K562 (cell line): ENCODE results near the gene WDR76. TPM values are rescaled to one million over a fixed set of nuclear protein-coding genes. Genes with fewer than 3 reads are reported as not detected.

Experiments
- BCOR ChIP-seq: fragments of 450-650 bp; IDR thresholded peaks from 2 replicates; pipeline ENCODE4 v1.6.1; 2016
- ELF1 ChIP-seq: fragments of 200-800 bp; sonication (Bioruptor generic); IDR thresholded peaks from 2 replicates; pipeline ENCODE4 v1.6.1; 2016; ENCODE audit warnings: missing genetic modification characterization, missing compliant biosample characterization
- FOXJ2 ChIP-seq: fragments of 200-800 bp; sonication (Bioruptor generic); IDR thresholded peaks from 2 replicates; pipeline ENCODE4 v1.6.1; 2016; ENCODE audit warnings: missing genetic modification characterization, missing compliant biosample characterization
- FOXP1 ChIP-seq: sonication (generic); formaldehyde crosslinking; IDR thresholded peaks from 2 replicates; pipeline ENCODE4 v1.8.0; 2022; ENCODE audit warnings: mild to moderate bottlenecking, missing genetic modification reagents
- KAT7 ChIP-seq: sonication (generic); formaldehyde crosslinking; IDR thresholded peaks from 2 replicates; pipeline ENCODE4 v1.8.0; 2022; ENCODE audit warnings: missing genetic modification reagents, mild to moderate bottlenecking, borderline replicate concordance
- LEF1 ChIP-seq: fragments of 450-650 bp; IDR thresholded peaks from 2 replicates; pipeline ENCODE4 v1.6.1; 2016; ENCODE audit warnings: mild to moderate bottlenecking
- NCOA6 ChIP-seq: fragments of 450-650 bp; IDR thresholded peaks from 2 replicates; pipeline ENCODE4 v1.6.1; 2017; ENCODE audit warnings: mild to moderate bottlenecking
- PHF20 ChIP-seq: fragments of 450-650 bp; IDR thresholded peaks from 2 replicates; pipeline ENCODE4 v1.6.1; 2018; ENCODE audit not compliant: partially characterized antibody
- POLR2B ChIP-seq: fragments of 450-650 bp; IDR thresholded peaks from 2 replicates; pipeline ENCODE4 v1.6.1; 2018; ENCODE audit warnings: low read depth; ENCODE audit not compliant: partially characterized antibody
- POU5F1 ChIP-seq: fragments of 150-350 bp; IDR thresholded peaks from 2 replicates; pipeline ENCODE4 v1.6.1; 2014; ENCODE audit warnings: borderline replicate concordance, low read length, low read depth, mild to moderate bottlenecking; ENCODE audit not compliant: partially characterized antibody
- SMAD4 ChIP-seq: fragments of 250-450 bp; sonication (Bioruptor Pico); conservative IDR thresholded peaks from 2 replicates; pipeline ENCODE4 v1.8.0; 2021; ENCODE audit warnings: inconsistent platforms, mild to moderate bottlenecking, moderate library complexity
- SREBF1 ChIP-seq: fragments of 150-350 bp; IDR thresholded peaks from 2 replicates; pipeline ENCODE4 v1.6.1; 2014; ENCODE audit warnings: antibody characterized with exemption, low read depth, low read length, borderline replicate concordance
- SREBF2 ChIP-seq: sonication (generic); formaldehyde crosslinking; IDR thresholded peaks from 2 replicates; pipeline ENCODE4 v1.4.0; 2020; ENCODE audit warnings: mild to moderate bottlenecking, missing genetic modification reagents
- ZNF778 ChIP-seq: fragments of 450-650 bp; formaldehyde crosslinking; IDR thresholded peaks from 2 replicates; pipeline ENCODE4 v1.4.0; 2020; ENCODE audit warnings: mild to moderate bottlenecking, moderate library complexity
- polyA plus RNA-seq, 8 experiments: library from polyadenylated mRNA; depleted of rRNA in 4 of 8; stranded (reverse) in 5 of 8; unstranded in 3 of 8; fragments of >200 nt; fragmentation: Nextera tagmentation in 2 of 8; fragmentation: Illumina TruSeq in 1 of 8; extraction: Ambion mirVana in 2 of 8; extraction: Trizol in 1 of 8; gene quantifications; 2 replicates each; pipeline versions ENCODE4 v1.2.1 to v1.2.3, GENCODE V29; 2011 to 2014; ENCODE audit warnings: inconsistent platforms in 1 of 8, missing spikeins in 1 of 8
- total RNA-seq, 7 experiments: library from RNA; depleted of rRNA in 6 of 7; stranded (reverse); fragments of >200 nt in 6 of 7; fragmentation: Illumina TruSeq in 2 of 7; extraction: Trizol in 2 of 7; gene quantifications; 2 replicates each; pipeline versions ENCODE4 v1.2.1 to v1.2.3, GENCODE V29; 2011 to 2021; ENCODE audit warnings: low replicate concordance in 1 of 7
- TF ChIP-seq, protein P1 (sequence below): sonication (generic); formaldehyde crosslinking; IDR thresholded peaks from 2 replicates; pipeline ENCODE4 v1.8.0; 2022; ENCODE audit warnings: mild to moderate bottlenecking, low read depth, missing genetic modification reagents
- TF ChIP-seq, protein P2 (sequence below): sonication (generic); formaldehyde crosslinking; IDR thresholded peaks from 2 replicates; pipeline ENCODE4 v1.8.1; 2023; ENCODE audit warnings: mild to moderate bottlenecking, missing genetic modification reagents
- TF ChIP-seq, protein P3 (sequence below): sonication (generic); formaldehyde crosslinking; IDR thresholded peaks from 2 replicates; pipeline ENCODE4 v1.8.1; 2023; ENCODE audit warnings: mild to moderate bottlenecking, missing genetic modification reagents
- TF ChIP-seq, protein P4 (sequence below), 3 experiments: fragments of 200-800 bp in 1 of 3; fragments of 250-450 bp in 1 of 3; fragments of 450-650 bp in 1 of 3; sonication (Bioruptor Pico) in 1 of 3; sonication (Bioruptor generic) in 1 of 3; formaldehyde crosslinking in 1 of 3; IDR thresholded peaks; 2 replicates each; pipeline versions ENCODE4 v1.6.1 to v1.8.0; 2016 to 2022; ENCODE audit warnings: mild to moderate bottlenecking in 2 of 3, missing genetic modification characterization in 2 of 3, missing compliant biosample characterization in 1 of 3, moderate library complexity in 1 of 3

Gene WDR76
- total and polyA plus RNA-seq, 9 of the 15 experiments (the other 6 are each of a cell fraction or from before 2014, with no cell fraction given), result 9.8 to 69.5 (median 44.4) TPM

DNA sequence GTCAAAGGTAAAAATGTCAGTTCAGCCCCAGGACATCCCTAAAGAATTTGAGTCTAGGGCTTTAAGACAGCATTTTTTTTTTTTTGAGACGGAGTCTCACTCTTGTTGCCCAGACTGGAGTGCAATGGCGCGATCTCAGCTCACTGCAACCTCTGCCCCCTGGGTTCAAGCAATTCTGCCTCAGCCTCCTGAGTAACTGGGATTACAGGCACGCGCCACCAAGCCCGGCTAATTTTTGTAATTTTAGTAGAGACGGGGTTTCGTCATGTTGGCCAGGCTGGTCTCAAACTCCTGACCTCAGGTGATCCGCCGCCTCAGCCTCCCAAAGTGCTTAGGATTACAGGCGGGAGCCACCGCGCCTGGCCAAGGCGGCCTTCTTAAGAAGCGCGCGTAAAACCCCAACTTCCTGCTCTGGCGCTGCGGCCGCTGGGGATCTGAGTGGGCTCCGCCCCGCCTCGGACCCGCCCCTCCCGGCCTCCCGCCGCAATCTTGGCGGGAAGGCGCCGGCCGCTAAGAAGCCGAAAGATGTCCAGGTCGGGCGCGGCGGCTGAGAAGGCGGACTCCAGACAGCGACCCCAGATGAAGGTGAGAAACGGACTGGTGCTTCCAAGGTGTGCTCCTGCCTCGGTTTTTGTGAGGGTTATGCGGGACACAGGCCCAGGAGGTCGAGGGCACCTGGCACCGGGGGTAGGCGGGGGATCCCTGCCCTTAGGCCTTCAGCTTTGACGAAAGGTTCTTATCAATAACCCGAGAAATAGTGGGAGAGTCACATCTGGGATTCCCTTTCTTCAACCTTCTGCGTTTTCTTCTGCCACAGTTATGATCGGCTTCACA is at the start of gene WDR76 (continued):
- TF ChIP-seq, protein P1, sequence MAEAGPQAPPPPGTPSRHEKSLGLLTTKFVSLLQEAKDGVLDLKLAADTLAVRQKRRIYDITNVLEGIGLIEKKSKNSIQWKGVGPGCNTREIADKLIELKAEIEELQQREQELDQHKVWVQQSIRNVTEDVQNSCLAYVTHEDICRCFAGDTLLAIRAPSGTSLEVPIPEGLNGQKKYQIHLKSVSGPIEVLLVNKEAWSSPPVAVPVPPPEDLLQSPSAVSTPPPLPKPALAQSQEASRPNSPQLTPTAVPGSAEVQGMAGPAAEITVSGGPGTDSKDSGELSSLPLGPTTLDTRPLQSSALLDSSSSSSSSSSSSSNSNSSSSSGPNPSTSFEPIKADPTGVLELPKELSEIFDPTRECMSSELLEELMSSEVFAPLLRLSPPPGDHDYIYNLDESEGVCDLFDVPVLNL (CRISPR knock-in tag), result peak; percentile 84; the same call in 1 of the 2 replicates
- TF ChIP-seq BCOR, result peak; percentile 83
- TF ChIP-seq ELF1 (tag), result peak; percentile 85
- TF ChIP-seq SREBF2, result 0 out of 2 replicates have a peak, but pooled peaks have one; percentile 41
- peak; percentile 81; the same call in 1 of the 2 replicates for TF ChIP-seq SMAD4
- TF ChIP-seq LEF1, result peak; percentile 49; the same call in 1 of the 2 replicates
- peak; percentile 50; the same call in 1 of the 2 replicates for TF ChIP-seq FOXP1
- TF ChIP-seq KAT7 (CRISPR knock-in tag), result 0 out of 2 replicates have a peak, but pooled peaks have one; percentile 50
- TF ChIP-seq NCOA6, result no peak
- TF ChIP-seq, protein P2, sequence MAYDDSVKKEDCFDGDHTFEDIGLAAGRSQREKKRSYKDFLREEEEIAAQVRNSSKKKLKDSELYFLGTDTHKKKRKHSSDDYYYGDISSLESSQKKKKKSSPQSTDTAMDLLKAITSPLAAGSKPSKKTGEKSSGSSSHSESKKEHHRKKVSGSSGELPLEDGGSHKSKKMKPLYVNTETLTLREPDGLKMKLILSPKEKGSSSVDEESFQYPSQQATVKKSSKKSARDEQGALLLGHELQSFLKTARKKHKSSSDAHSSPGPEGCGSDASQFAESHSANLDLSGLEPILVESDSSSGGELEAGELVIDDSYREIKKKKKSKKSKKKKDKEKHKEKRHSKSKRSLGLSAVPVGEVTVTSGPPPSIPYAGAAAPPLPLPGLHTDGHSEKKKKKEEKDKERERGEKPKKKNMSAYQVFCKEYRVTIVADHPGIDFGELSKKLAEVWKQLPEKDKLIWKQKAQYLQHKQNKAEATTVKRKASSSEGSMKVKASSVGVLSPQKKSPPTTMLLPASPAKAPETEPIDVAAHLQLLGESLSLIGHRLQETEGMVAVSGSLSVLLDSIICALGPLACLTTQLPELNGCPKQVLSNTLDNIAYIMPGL (CRISPR knock-in tag), result 0 out of 2 replicates have a peak, but pooled peaks have one; percentile 37
- TF ChIP-seq, protein P3, sequence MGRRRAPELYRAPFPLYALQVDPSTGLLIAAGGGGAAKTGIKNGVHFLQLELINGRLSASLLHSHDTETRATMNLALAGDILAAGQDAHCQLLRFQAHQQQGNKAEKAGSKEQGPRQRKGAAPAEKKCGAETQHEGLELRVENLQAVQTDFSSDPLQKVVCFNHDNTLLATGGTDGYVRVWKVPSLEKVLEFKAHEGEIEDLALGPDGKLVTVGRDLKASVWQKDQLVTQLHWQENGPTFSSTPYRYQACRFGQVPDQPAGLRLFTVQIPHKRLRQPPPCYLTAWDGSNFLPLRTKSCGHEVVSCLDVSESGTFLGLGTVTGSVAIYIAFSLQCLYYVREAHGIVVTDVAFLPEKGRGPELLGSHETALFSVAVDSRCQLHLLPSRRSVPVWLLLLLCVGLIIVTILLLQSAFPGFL (CRISPR knock-in tag), result peak; percentile 84; the same call in 1 of the 2 replicates
- TF ChIP-seq PHF20, result peak; percentile 51
- no peak for TF ChIP-seq ZNF778
- TF ChIP-seq POU5F1, result no peak
- TF ChIP-seq FOXJ2 (tag), result no peak
- TF ChIP-seq, protein P4, sequence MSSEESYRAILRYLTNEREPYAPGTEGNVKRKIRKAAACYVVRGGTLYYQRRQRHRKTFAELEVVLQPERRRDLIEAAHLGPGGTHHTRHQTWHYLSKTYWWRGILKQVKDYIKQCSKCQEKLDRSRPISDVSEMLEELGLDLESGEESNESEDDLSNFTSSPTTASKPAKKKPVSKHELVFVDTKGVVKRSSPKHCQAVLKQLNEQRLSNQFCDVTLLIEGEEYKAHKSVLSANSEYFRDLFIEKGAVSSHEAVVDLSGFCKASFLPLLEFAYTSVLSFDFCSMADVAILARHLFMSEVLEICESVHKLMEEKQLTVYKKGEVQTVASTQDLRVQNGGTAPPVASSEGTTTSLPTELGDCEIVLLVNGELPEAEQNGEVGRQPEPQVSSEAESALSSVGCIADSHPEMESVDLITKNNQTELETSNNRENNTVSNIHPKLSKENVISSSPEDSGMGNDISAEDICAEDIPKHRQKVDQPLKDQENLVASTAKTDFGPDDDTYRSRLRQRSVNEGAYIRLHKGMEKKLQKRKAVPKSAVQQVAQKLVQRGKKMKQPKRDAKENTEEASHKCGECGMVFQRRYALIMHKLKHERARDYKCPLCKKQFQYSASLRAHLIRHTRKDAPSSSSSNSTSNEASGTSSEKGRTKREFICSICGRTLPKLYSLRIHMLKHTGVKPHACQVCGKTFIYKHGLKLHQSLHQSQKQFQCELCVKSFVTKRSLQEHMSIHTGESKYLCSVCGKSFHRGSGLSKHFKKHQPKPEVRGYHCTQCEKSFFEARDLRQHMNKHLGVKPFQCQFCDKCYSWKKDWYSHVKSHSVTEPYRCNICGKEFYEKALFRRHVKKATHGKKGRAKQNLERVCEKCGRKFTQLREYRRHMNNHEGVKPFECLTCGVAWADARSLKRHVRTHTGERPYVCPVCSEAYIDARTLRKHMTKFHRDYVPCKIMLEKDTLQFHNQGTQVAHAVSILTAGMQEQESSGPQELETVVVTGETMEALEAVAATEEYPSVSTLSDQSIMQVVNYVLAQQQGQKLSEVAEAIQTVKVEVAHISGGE (CRISPR knock-in tag; IDR thresholded peaks at IDR 0.05), result peak in 1 of 3 experiments; percentile 18; a peak in 2 of 6 replicates
- peak; percentile 74 for TF ChIP-seq POLR2B
- no peak for TF ChIP-seq SREBF1
